ENCODE results near the gene ABCD1. TPM values are rescaled to one million over a fixed set of nuclear protein-coding genes. Genes with fewer than 3 reads are reported as not detected.

Gene ABCD1
- total RNA-seq, 6 experiments from 2014 or later: 12.9 to 18.9 (median 14.5) TPM

- Mint-ChIP-seq H3K9me3 (no peaks in the 10 kb centered on the region), H3K27me3 (ENCODE audit: insufficient read depth) (peaks cover 1% of the 10 kb centered on the region), H3K4me1 (ENCODE audit: low read depth) (peaks cover 8% of the 10 kb centered on the region), H3K36me3 (ENCODE audit: low read depth) (no peaks in the 10 kb centered on the region), H3K27ac (no peak overlapping the region), H3K4me3 (no peak overlapping the region)
- TF ChIP-seq CTCF (IDR thresholded peaks at IDR 0.05): no peak
- DNase-seq: no peak
Observed at GRCh38 chrX:153706799-153707198, 17.9 kb upstream of the ABCD1 start.

GRCh38 chrX:153707406-153707805 is 17.2 kb upstream of the ABCD1 start:
- Mint-ChIP-seq H3K36me3 (ENCODE audit: low read depth) (no peaks in the 10 kb centered on the region), H3K4me3 (no peak overlapping the region), H3K27me3 (ENCODE audit: insufficient read depth) (peaks cover 1% of the 10 kb centered on the region), H3K27ac (no peak overlapping the region), H3K9me3 (no peaks in the 10 kb centered on the region), H3K4me1 (ENCODE audit: low read depth) (peaks cover 8% of the 10 kb centered on the region)
- TF ChIP-seq CTCF (IDR thresholded peaks at IDR 0.05): no peak
- no peak for DNase-seq

- H3K4me3 Mint-ChIP-seq: no peak overlapping the region
Observed at GRCh38 chrX:153708415-153708814, 16.2 kb upstream of the ABCD1 start.

GRCh38 chrX:153709726-153710674 is 14.7 kb upstream of the ABCD1 start:
- Mint-ChIP-seq H3K4me1 (ENCODE audit: low read depth) (peaks cover 8% of the 10 kb centered on the region), H3K9me3 (no peaks in the 10 kb centered on the region), H3K36me3 (ENCODE audit: low read depth) (peaks cover 6% of the 10 kb centered on the region; the same call in 1 of the 2 replicates), H3K27ac (no peak overlapping the region), H3K4me3 (no peak overlapping the region), H3K27me3 (ENCODE audit: insufficient read depth) (peaks cover 1% of the 10 kb centered on the region)
- no peak for DNase-seq
- no peak for TF ChIP-seq CTCF (IDR thresholded peaks at IDR 0.05)

More at GRCh38 chrX:153708415-153708814, 16.2 kb upstream of the ABCD1 start:
- DNase-seq: peak; percentile 89
- Mint-ChIP-seq H3K9me3 (no peaks in the 10 kb centered on the region), H3K27ac (peak overlapping the region; percentile 76), H3K36me3 (ENCODE audit: low read depth) (peaks cover 4% of the 10 kb centered on the region; the same call in 1 of the 2 replicates), H3K4me1 (ENCODE audit: low read depth) (peaks cover 8% of the 10 kb centered on the region), H3K27me3 (ENCODE audit: insufficient read depth) (peaks cover 1% of the 10 kb centered on the region)
- peak; percentile 78 for TF ChIP-seq CTCF (IDR thresholded peaks at IDR 0.05)

GRCh38 chrX:153714256-153714655 is 10.4 kb upstream of the ABCD1 start:
- Mint-ChIP-seq H3K4me1 (ENCODE audit: low read depth) (no peaks in the 10 kb centered on the region; the same call in 1 of the 2 replicates), H3K4me3 (no peak overlapping the region), H3K9me3 (no peaks in the 10 kb centered on the region), H3K36me3 (ENCODE audit: low read depth) (peaks cover 6% of the 10 kb centered on the region; the same call in 1 of the 2 replicates), H3K27ac (peak overlapping the region; percentile 46; the same call in 1 of the 2 replicates), H3K27me3 (ENCODE audit: insufficient read depth) (peaks cover 1% of the 10 kb centered on the region)
- TF ChIP-seq CTCF (IDR thresholded peaks at IDR 0.05): no peak
- no peak for DNase-seq
